SK-N-SH treated with all-trans-retinoic acid at 6 μM for 48 hours (cell line): ENCODE data around the gene LMNA.

Experiments
- ARNTL ChIP-seq: fragments of 450-650 bp; formaldehyde crosslinking; IDR thresholded peaks from 2 replicates; pipeline ENCODE4 v1.5.0; 2020; ENCODE audit warnings: low read depth, mild to moderate bottlenecking, moderate library complexity, borderline replicate concordance
- ESRRG ChIP-seq: fragments of 250-450 bp; sonication (Bioruptor Pico); IDR thresholded peaks from 2 replicates; pipeline ENCODE4 v1.6.1; 2021; ENCODE audit warnings: mild to moderate bottlenecking
- GLIS3 ChIP-seq: fragments of 250-450 bp; sonication (Bioruptor Pico); IDR thresholded peaks from 2 replicates; pipeline ENCODE4 v1.5.0; 2020; ENCODE audit warnings: mild to moderate bottlenecking, moderate library complexity
- ISL1 ChIP-seq: fragments of 250-450 bp; sonication (Bioruptor Pico); IDR thresholded peaks from 2 replicates; pipeline ENCODE4 v2.1.2; 2022; ENCODE audit warnings: mild to moderate bottlenecking, moderate library complexity
- PPARA ChIP-seq: fragments of 250-450 bp; sonication (Bioruptor Pico); IDR thresholded peaks from 2 replicates; pipeline ENCODE4 v1.5.0; 2020; ENCODE audit warnings: mild to moderate bottlenecking, borderline replicate concordance
- RARB ChIP-seq: fragments of 250-450 bp; sonication (Bioruptor Pico); IDR thresholded peaks from 2 replicates; pipeline ENCODE4 v1.8.0; 2021; ENCODE audit warnings: mild to moderate bottlenecking, moderate library complexity
- SNAI2 ChIP-seq: fragments of 250-450 bp; sonication (Bioruptor Pico); IDR thresholded peaks from 2 replicates; pipeline ENCODE4 v1.5.0; 2020; ENCODE audit warnings: mild to moderate bottlenecking, moderate library complexity
- TCF4 ChIP-seq: fragments of 250-450 bp; sonication (Bioruptor Pico); IDR thresholded peaks from 2 replicates; pipeline ENCODE4 v1.8.0; 2021; ENCODE audit warnings: mild to moderate bottlenecking, moderate library complexity, borderline replicate concordance
- TOX ChIP-seq: fragments of 250-450 bp; sonication (Bioruptor Pico); IDR thresholded peaks from 2 replicates; pipeline ENCODE4 v1.8.0; 2021; ENCODE audit warnings: mild to moderate bottlenecking, moderate library complexity, borderline replicate concordance
- ZC3H10 ChIP-seq: fragments of 250-450 bp; sonication (Bioruptor Pico); IDR thresholded peaks from 2 replicates; pipeline ENCODE4 v1.5.1; 2021; ENCODE audit warnings: mild to moderate bottlenecking, moderate library complexity
- ZFP3 ChIP-seq: fragments of 250-450 bp; sonication (Bioruptor Pico); IDR thresholded peaks from 2 replicates; pipeline ENCODE4 v1.5.0; 2020; ENCODE audit warnings: mild to moderate bottlenecking, moderate library complexity
- ZFP30 ChIP-seq: fragments of 450-650 bp; formaldehyde crosslinking; IDR thresholded peaks from 2 replicates; pipeline ENCODE4 v1.5.0; 2022; ENCODE audit warnings: mild to moderate bottlenecking, moderate library complexity
- ZNF565 ChIP-seq: fragments of 450-650 bp; formaldehyde crosslinking; conservative IDR thresholded peaks from 2 replicates; pipeline ENCODE4 v1.5.0; 2020; ENCODE audit warnings: low read depth, mild to moderate bottlenecking, moderate library complexity
- TF ChIP-seq, protein P1 (sequence below): fragments of 250-450 bp; sonication (Bioruptor Pico); IDR thresholded peaks from 2 replicates; pipeline ENCODE4 v1.5.0; 2020; ENCODE audit warnings: mild to moderate bottlenecking, moderate library complexity

DNA sequence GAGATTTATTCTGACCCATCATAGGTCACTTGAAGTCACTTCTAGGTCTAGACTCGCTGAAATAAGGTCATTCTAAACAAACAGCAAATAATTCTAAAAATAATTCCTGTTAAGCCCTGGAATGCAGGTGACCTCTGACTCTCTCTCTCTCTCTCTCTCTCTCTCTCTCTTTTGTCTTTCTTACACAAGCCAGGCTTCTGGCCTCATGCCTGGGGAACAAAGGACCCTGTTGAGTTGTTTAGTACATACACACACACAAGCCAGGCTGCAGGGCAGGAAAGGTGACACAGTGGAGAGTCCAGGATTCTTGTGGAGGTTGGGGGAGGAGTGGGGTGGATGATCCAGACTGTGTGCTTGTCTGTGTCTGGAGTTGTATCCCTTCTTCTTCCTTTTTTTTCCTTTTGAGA, 28.3 kb upstream of the LMNA start:
- TF ChIP-seq SNAI2 (CRISPR knock-in tag): no peak
- TF ChIP-seq ISL1 (CRISPR knock-in tag): no peak
- no peak for TF ChIP-seq ESRRG (CRISPR knock-in tag)
- TF ChIP-seq, protein P1, sequence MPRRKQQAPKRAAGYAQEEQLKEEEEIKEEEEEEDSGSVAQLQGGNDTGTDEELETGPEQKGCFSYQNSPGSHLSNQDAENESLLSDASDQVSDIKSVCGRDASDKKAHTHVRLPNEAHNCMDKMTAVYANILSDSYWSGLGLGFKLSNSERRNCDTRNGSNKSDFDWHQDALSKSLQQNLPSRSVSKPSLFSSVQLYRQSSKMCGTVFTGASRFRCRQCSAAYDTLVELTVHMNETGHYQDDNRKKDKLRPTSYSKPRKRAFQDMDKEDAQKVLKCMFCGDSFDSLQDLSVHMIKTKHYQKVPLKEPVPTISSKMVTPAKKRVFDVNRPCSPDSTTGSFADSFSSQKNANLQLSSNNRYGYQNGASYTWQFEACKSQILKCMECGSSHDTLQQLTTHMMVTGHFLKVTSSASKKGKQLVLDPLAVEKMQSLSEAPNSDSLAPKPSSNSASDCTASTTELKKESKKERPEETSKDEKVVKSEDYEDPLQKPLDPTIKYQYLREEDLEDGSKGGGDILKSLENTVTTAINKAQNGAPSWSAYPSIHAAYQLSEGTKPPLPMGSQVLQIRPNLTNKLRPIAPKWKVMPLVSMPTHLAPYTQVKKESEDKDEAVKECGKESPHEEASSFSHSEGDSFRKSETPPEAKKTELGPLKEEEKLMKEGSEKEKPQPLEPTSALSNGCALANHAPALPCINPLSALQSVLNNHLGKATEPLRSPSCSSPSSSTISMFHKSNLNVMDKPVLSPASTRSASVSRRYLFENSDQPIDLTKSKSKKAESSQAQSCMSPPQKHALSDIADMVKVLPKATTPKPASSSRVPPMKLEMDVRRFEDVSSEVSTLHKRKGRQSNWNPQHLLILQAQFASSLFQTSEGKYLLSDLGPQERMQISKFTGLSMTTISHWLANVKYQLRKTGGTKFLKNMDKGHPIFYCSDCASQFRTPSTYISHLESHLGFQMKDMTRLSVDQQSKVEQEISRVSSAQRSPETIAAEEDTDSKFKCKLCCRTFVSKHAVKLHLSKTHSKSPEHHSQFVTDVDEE (CRISPR knock-in tag): no peak
- no peak for TF ChIP-seq ZFP30
- TF ChIP-seq RARB (CRISPR knock-in tag): no peak
- no peak for TF ChIP-seq GLIS3 (CRISPR knock-in tag)
- TF ChIP-seq ZNF565 (CRISPR knock-in tag): no peak
- no peak for TF ChIP-seq TCF4 (CRISPR knock-in tag)
- no peak for TF ChIP-seq ARNTL
- no peak for TF ChIP-seq TOX (CRISPR knock-in tag)
- no peak for TF ChIP-seq ZC3H10 (CRISPR knock-in tag)
- TF ChIP-seq ZFP3 (CRISPR knock-in tag): no peak
- TF ChIP-seq PPARA: no peak
